ENCODE measurements around the gene ZSCAN9.
A peak's percentile ranks its signal among the peaks of the same experiment; 100 is the strongest.

The ZSCAN9 gene

GRCh38 chr6:28209753-28210535 is 15.1 kb upstream of the ZSCAN9 start:
- Histone ChIP-seq H3K4me3 (ENCODE audit: low read length) (no peak overlapping the region), H3K27me3 (ENCODE audit: control insufficient read depth, insufficient read depth, low read length) (peaks cover 17% of the 10 kb centered on the region), H3K9ac (ENCODE audit: low read length) (no peak overlapping the region), H3K4me1 (ENCODE audit: control insufficient read depth, insufficient read depth, low read length) (no peaks in the 10 kb centered on the region), H3K27ac (ENCODE audit: low read depth, low read length) (no peak overlapping the region), H3K36me3 (ENCODE audit: control insufficient read depth, insufficient read depth, low read length) (no peaks in the 10 kb centered on the region)

GRCh38 chr6:28211840-28212509 is 13.1 kb upstream of the ZSCAN9 start:
- no peak overlapping the region for H3K9ac ChIP-seq (ENCODE audit: low read length)
- H3K27me3 ChIP-seq (ENCODE audit: control insufficient read depth, insufficient read depth, low read length), result peaks cover 17% of the 10 kb centered on the region
- peak overlapping the region; percentile 51 for H3K4me3 ChIP-seq (ENCODE audit: low read length)
- no peak overlapping the region for H3K27ac ChIP-seq (ENCODE audit: low read depth, low read length)
- no peaks in the 10 kb centered on the region for H3K36me3 ChIP-seq (ENCODE audit: control insufficient read depth, insufficient read depth, low read length)
- H3K4me1 ChIP-seq (ENCODE audit: control insufficient read depth, insufficient read depth, low read length), result no peaks in the 10 kb centered on the region

GRCh38 chr6:28212510-28213212 is 12.4 kb upstream of the ZSCAN9 start:
- H3K9ac ChIP-seq (ENCODE audit: low read length), result no peak overlapping the region
- H3K27me3 ChIP-seq (ENCODE audit: control insufficient read depth, insufficient read depth, low read length), result peaks cover 17% of the 10 kb centered on the region
- peak overlapping the region; percentile 51 for H3K4me3 ChIP-seq (ENCODE audit: low read length)
- H3K27ac ChIP-seq (ENCODE audit: low read depth, low read length), result no peak overlapping the region
- no peaks in the 10 kb centered on the region for H3K36me3 ChIP-seq (ENCODE audit: control insufficient read depth, insufficient read depth, low read length)
- H3K4me1 ChIP-seq (ENCODE audit: control insufficient read depth, insufficient read depth, low read length), result no peaks in the 10 kb centered on the region

- Histone ChIP-seq H3K27me3 (ENCODE audit: control insufficient read depth, insufficient read depth, low read length) (peaks cover 13% of the 10 kb centered on the region), H3K36me3 (ENCODE audit: control insufficient read depth, insufficient read depth, low read length) (no peaks in the 10 kb centered on the region), H3K4me3 (ENCODE audit: low read length) (no peak overlapping the region), H3K4me1 (ENCODE audit: control insufficient read depth, insufficient read depth, low read length) (peaks cover under 1% of the 10 kb centered on the region), H3K9ac (ENCODE audit: low read length) (no peak overlapping the region), H3K27ac (ENCODE audit: low read depth, low read length) (no peak overlapping the region)
Observed at GRCh38 chr6:28213213-28213523, 11.9 kb upstream of the ZSCAN9 start.

- no peak overlapping the region for H3K4me3 ChIP-seq (ENCODE audit: low read length)
- no peaks in the 10 kb centered on the region for H3K36me3 ChIP-seq (ENCODE audit: control insufficient read depth, insufficient read depth, low read length)
- H3K4me1 ChIP-seq (ENCODE audit: control insufficient read depth, insufficient read depth, low read length), result peaks cover 2% of the 10 kb centered on the region
- H3K27me3 ChIP-seq (ENCODE audit: control insufficient read depth, insufficient read depth, low read length), result peaks cover 4% of the 10 kb centered on the region
- H3K9ac ChIP-seq (ENCODE audit: low read length), result no peak overlapping the region
- H3K27ac ChIP-seq (ENCODE audit: low read depth, low read length), result no peak overlapping the region
Observed at GRCh38 chr6:28215425-28215824, 9.7 kb upstream of the ZSCAN9 start.

GRCh38 chr6:28217890-28218289 is 7.2 kb upstream of the ZSCAN9 start:
- no peak overlapping the region for H3K27ac ChIP-seq (ENCODE audit: low read depth, low read length)
- no peak overlapping the region for H3K4me3 ChIP-seq (ENCODE audit: low read length)
- H3K27me3 ChIP-seq (ENCODE audit: control insufficient read depth, insufficient read depth, low read length), result no peaks in the 10 kb centered on the region
- H3K9ac ChIP-seq (ENCODE audit: low read length), result no peak overlapping the region
- H3K4me1 ChIP-seq (ENCODE audit: control insufficient read depth, insufficient read depth, low read length), result peaks cover 2% of the 10 kb centered on the region
- no peaks in the 10 kb centered on the region for H3K36me3 ChIP-seq (ENCODE audit: control insufficient read depth, insufficient read depth, low read length)

GRCh38 chr6:28218312-28219248 is 6.5 kb upstream of the ZSCAN9 start:
- H3K27me3 ChIP-seq (ENCODE audit: control insufficient read depth, insufficient read depth, low read length), result no peaks in the 10 kb centered on the region
- no peak overlapping the region for H3K27ac ChIP-seq (ENCODE audit: low read depth, low read length)
- H3K9ac ChIP-seq (ENCODE audit: low read length), result no peak overlapping the region

GRCh38 chr6:28220257-28221133 is 4.6 kb upstream of the ZSCAN9 start:
- H3K4me3 ChIP-seq (ENCODE audit: low read length), result no peak overlapping the region
- H3K27ac ChIP-seq (ENCODE audit: low read depth, low read length), result no peak overlapping the region
- no peaks in the 10 kb centered on the region for H3K36me3 ChIP-seq (ENCODE audit: control insufficient read depth, insufficient read depth, low read length)
- no peak overlapping the region for H3K9ac ChIP-seq (ENCODE audit: low read length)
- peaks cover 2% of the 10 kb centered on the region for H3K4me1 ChIP-seq (ENCODE audit: control insufficient read depth, insufficient read depth, low read length)
- no peaks in the 10 kb centered on the region for H3K27me3 ChIP-seq (ENCODE audit: control insufficient read depth, insufficient read depth, low read length)

More at GRCh38 chr6:28218312-28219248, 6.5 kb upstream of the ZSCAN9 start:
- Histone ChIP-seq H3K4me1 (ENCODE audit: control insufficient read depth, insufficient read depth, low read length) (peaks cover 2% of the 10 kb centered on the region), H3K36me3 (ENCODE audit: control insufficient read depth, insufficient read depth, low read length) (no peaks in the 10 kb centered on the region), H3K4me3 (ENCODE audit: low read length) (peak overlapping the region; percentile 66)

GRCh38 chr6:28224131-28225055 is 682 bp upstream of the ZSCAN9 start:
- Histone ChIP-seq H3K36me3 (ENCODE audit: control insufficient read depth, insufficient read depth, low read length) (peaks cover 7% of the 10 kb centered on the region), H3K9ac (ENCODE audit: low read length) (no peak overlapping the region), H3K27ac (ENCODE audit: low read depth, low read length) (peak overlapping the region; percentile 84), H3K27me3 (ENCODE audit: control insufficient read depth, insufficient read depth, low read length) (no peaks in the 10 kb centered on the region), H3K4me3 (ENCODE audit: low read length) (peak overlapping the region; percentile 85), H3K4me1 (ENCODE audit: control insufficient read depth, insufficient read depth, low read length) (no peaks in the 10 kb centered on the region)

- no peaks in the 10 kb centered on the region for H3K27me3 ChIP-seq (ENCODE audit: control insufficient read depth, insufficient read depth, low read length)
- no peak overlapping the region for H3K9ac ChIP-seq (ENCODE audit: low read length)
- no peak overlapping the region for H3K4me3 ChIP-seq (ENCODE audit: low read length)
- no peak overlapping the region for H3K27ac ChIP-seq (ENCODE audit: low read depth, low read length)
- no peaks in the 10 kb centered on the region for H3K4me1 ChIP-seq (ENCODE audit: control insufficient read depth, insufficient read depth, low read length)
- peaks cover 7% of the 10 kb centered on the region for H3K36me3 ChIP-seq (ENCODE audit: control insufficient read depth, insufficient read depth, low read length)
Observed at GRCh38 chr6:28226460-28226859, 1.4 kb downstream of the ZSCAN9 start.
